Measurements from ENCODE around the gene TNNT2.

DNA sequence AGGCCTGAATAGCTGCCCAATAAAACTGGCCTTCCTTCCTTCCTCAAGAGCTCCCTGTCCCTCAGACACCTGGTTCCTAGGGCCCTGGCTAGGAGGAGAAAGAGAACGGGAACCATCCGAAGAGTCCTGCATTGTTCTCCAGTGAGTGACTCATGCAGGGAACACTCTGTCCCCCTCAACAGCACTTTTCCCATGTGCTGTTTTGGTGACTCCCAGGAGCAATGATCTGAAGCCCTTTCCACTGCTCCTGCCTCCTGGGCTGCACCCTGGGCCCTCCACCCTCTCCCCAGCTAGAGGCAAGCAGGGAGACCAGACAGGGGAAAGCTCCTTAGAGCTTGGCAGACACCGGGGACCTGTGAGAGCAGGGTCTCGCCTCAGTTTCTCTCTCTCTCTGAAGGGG is 18.9 kb downstream of the TNNT2 start:
- TF ChIP-seq PPARA (CRISPR knock-in tag; IDR thresholded peaks at IDR 0.05; ENCODE audit: borderline replicate concordance) (no peak), SNAI2 (CRISPR knock-in tag; IDR thresholded peaks at IDR 0.05) (no peak), ZFP3 (CRISPR knock-in tag; IDR thresholded peaks at IDR 0.05) (no peak), ZNF565 (CRISPR knock-in tag; conservative IDR thresholded peaks at IDR 0.05; ENCODE audit: low read depth) (no peak), ESRRG (CRISPR knock-in tag; IDR thresholded peaks at IDR 0.05) (no peak), RARB (CRISPR knock-in tag; IDR thresholded peaks at IDR 0.05) (no peak), CSDC2 (CRISPR knock-in tag; IDR thresholded peaks at IDR 0.05) (no peak), TCF4 (CRISPR knock-in tag; IDR thresholded peaks at IDR 0.05; ENCODE audit: borderline replicate concordance) (no peak), ZFP30 (CRISPR knock-in tag; IDR thresholded peaks at IDR 0.05) (no peak), ZNF70 (CRISPR knock-in tag; IDR thresholded peaks at IDR 0.05) (no peak)
- TF ChIP-seq, protein P1, sequence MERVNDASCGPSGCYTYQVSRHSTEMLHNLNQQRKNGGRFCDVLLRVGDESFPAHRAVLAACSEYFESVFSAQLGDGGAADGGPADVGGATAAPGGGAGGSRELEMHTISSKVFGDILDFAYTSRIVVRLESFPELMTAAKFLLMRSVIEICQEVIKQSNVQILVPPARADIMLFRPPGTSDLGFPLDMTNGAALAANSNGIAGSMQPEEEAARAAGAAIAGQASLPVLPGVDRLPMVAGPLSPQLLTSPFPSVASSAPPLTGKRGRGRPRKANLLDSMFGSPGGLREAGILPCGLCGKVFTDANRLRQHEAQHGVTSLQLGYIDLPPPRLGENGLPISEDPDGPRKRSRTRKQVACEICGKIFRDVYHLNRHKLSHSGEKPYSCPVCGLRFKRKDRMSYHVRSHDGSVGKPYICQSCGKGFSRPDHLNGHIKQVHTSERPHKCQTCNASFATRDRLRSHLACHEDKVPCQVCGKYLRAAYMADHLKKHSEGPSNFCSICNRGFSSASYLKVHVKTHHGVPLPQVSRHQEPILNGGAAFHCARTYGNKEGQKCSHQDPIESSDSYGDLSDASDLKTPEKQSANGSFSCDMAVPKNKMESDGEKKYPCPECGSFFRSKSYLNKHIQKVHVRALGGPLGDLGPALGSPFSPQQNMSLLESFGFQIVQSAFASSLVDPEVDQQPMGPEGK (CRISPR knock-in tag; IDR thresholded peaks at IDR 0.05; ENCODE audit: borderline replicate concordance), result no peak
- TF ChIP-seq, protein P2, sequence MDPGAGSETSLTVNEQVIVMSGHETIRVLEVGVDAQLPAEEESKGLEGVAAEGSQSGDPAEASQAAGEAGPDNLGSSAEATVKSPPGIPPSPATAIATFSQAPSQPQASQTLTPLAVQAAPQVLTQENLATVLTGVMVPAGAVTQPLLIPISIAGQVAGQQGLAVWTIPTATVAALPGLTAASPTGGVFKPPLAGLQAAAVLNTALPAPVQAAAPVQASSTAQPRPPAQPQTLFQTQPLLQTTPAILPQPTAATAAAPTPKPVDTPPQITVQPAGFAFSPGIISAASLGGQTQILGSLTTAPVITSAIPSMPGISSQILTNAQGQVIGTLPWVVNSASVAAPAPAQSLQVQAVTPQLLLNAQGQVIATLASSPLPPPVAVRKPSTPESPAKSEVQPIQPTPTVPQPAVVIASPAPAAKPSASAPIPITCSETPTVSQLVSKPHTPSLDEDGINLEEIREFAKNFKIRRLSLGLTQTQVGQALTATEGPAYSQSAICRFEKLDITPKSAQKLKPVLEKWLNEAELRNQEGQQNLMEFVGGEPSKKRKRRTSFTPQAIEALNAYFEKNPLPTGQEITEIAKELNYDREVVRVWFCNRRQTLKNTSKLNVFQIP (CRISPR knock-in tag; IDR thresholded peaks at IDR 0.05; ENCODE audit: borderline replicate concordance, low read depth), result no peak
- TF ChIP-seq, protein P3, sequence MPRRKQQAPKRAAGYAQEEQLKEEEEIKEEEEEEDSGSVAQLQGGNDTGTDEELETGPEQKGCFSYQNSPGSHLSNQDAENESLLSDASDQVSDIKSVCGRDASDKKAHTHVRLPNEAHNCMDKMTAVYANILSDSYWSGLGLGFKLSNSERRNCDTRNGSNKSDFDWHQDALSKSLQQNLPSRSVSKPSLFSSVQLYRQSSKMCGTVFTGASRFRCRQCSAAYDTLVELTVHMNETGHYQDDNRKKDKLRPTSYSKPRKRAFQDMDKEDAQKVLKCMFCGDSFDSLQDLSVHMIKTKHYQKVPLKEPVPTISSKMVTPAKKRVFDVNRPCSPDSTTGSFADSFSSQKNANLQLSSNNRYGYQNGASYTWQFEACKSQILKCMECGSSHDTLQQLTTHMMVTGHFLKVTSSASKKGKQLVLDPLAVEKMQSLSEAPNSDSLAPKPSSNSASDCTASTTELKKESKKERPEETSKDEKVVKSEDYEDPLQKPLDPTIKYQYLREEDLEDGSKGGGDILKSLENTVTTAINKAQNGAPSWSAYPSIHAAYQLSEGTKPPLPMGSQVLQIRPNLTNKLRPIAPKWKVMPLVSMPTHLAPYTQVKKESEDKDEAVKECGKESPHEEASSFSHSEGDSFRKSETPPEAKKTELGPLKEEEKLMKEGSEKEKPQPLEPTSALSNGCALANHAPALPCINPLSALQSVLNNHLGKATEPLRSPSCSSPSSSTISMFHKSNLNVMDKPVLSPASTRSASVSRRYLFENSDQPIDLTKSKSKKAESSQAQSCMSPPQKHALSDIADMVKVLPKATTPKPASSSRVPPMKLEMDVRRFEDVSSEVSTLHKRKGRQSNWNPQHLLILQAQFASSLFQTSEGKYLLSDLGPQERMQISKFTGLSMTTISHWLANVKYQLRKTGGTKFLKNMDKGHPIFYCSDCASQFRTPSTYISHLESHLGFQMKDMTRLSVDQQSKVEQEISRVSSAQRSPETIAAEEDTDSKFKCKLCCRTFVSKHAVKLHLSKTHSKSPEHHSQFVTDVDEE (CRISPR knock-in tag; IDR thresholded peaks at IDR 0.05), result no peak
